Spleen (tissue), 7 donors: Measurements from ENCODE around the gene ACTR3.

Experiments
- CTCF ChIP-seq, 11 experiments: fragments of 200-600 bp in 7 of 11; fragments of 450-650 bp in 4 of 11; sonication (generic) in 4 of 11; IDR thresholded peaks in 8 of 11; conservative IDR thresholded peaks in 3 of 11; 1 replicate in 7 of 11; 2 replicates in 4 of 11; pipeline versions ENCODE4 v1.4.0 to v1.8.0; 2016 to 2021; ENCODE audit warnings: antibody characterized with exemption in 11 of 11, inconsistent platforms in 4 of 11, mild to moderate bottlenecking in 1 of 11
- POLR2A ChIP-seq, 3 donors: fragments of 450-650 bp; IDR thresholded peaks; one replicate each; pipeline ENCODE4 v1.5.1; 2017; ENCODE audit warnings: antibody characterized with exemption in 3 of 3, mild to moderate bottlenecking in 1 of 3
- donor health status: DM: no; HTN: no; CAD: no; lungs with moderate emphysema.
- donor health status: DM: no; HTN: no; CAD: no.
- donor health status: DM: no; HTN: no; CAD: no.

GRCh38 chr2:113922335-113922734, 32.4 kb downstream of the ACTR3 start:
- TF ChIP-seq CTCF (IDR thresholded peaks at IDR 0.05 in 8 of 11, conservative IDR thresholded peaks at IDR 0.05 in 3 of 11) (no peak), POLR2A (IDR thresholded peaks at IDR 0.05) (no peak)
